PFSK-1 (cell line): ENCODE measurements around the gene ENOX2.

Experiments used
- FOXP2 ChIP-seq: optimal IDR thresholded peaks from 2 replicates; pipeline ENCODE3; 2011; ENCODE audit warnings: borderline replicate concordance, control low read depth, inconsistent platforms; ENCODE audit not compliant: insufficient read depth; ENCODE audit errors: extremely low read length, extremely low read depth
- POLR2AphosphoS5 ChIP-seq: IDR thresholded peaks from 2 replicates; pipeline ENCODE4 v1.6.1; 2012; ENCODE audit warnings: low read depth, mild to moderate bottlenecking, control low read depth, low read length, moderate library complexity
- REST ChIP-seq, 2 experiments: IDR thresholded peaks; 2 replicates each; pipeline versions ENCODE4 v1.6.1 to v1.8.0; 2011 to 2012; ENCODE audit warnings: low read depth in 2 of 2, low read length in 2 of 2, control low read depth in 1 of 2, inconsistent platforms in 1 of 2, mild to moderate bottlenecking in 1 of 2, moderate library complexity in 1 of 2; ENCODE audit not compliant: insufficient read depth in 1 of 2
- SIN3A ChIP-seq: IDR thresholded peaks from 2 replicates; pipeline ENCODE4 v1.6.1; 2012; ENCODE audit warnings: mild to moderate bottlenecking, low read length, moderate library complexity, borderline replicate concordance; ENCODE audit not compliant: insufficient read depth
- TAF1 ChIP-seq: IDR thresholded peaks from 2 replicates; pipeline ENCODE4 v1.6.1; 2012; ENCODE audit warnings: low read length, control low read depth, borderline replicate concordance; ENCODE audit not compliant: insufficient read depth

ENOX2 gene

GRCh38 chrX:130830599-130831346, 72.2 kb downstream of the ENOX2 start:
- TF ChIP-seq TAF1 (no peak), POLR2AphosphoS5 (no peak), FOXP2 (no peak), SIN3A (no peak), REST (IDR thresholded peaks at IDR 0.05; ENCODE audit: insufficient read depth in 1 of 2, low read depth in 2 of 2, low read length in 2 of 2) (no peak)

GRCh38 chrX:130829526-130830515, 73.2 kb downstream of the ENOX2 start:
- TF ChIP-seq POLR2AphosphoS5 = no peak
- no peak for TF ChIP-seq REST (IDR thresholded peaks at IDR 0.05; ENCODE audit: insufficient read depth in 1 of 2, low read depth in 2 of 2, low read length in 2 of 2)
- TF ChIP-seq TAF1 = no peak

GRCh38 chrX:130828641-130829040, 74.4 kb downstream of the ENOX2 start:
- TF ChIP-seq SIN3A (no peak), POLR2AphosphoS5 (no peak), TAF1 (no peak), REST (IDR thresholded peaks at IDR 0.05; ENCODE audit: insufficient read depth in 1 of 2, low read depth in 2 of 2, low read length in 2 of 2) (no peak), FOXP2 (no peak)

- no peak for TF ChIP-seq SIN3A
- no peak for TF ChIP-seq REST (IDR thresholded peaks at IDR 0.05; ENCODE audit: insufficient read depth in 1 of 2, low read depth in 2 of 2, low read length in 2 of 2)
- TF ChIP-seq TAF1 = no peak
- TF ChIP-seq POLR2AphosphoS5 = no peak
- no peak for TF ChIP-seq FOXP2
These were observed 75.4 kb downstream of the ENOX2 start for GRCh38 chrX:130827648-130828047.
